DMS153 treated with DMSO at 0.1 percent for 48 hours (cell line): ENCODE measurements around the gene ERC1.
"Not testable (repeated sequence)": the region's sequence is repeated elsewhere in the genome, so short reads cannot be mapped to it uniquely, and the experiment has no call there.

ENCODE experiments used
- DNase-seq: peaks from one replicate; lab custom pipeline; 2025; ENCODE audit not compliant: unreplicated experiment; lab: John Stamatoyannopoulos, UW

Gene ERC1

GRCh38 chr12:981961-982360 lies 9.1 kb upstream of the ERC1 start:
- no peak for DNase-seq

- DNase-seq: no peak
Measured at GRCh38 chr12:988646-989045, 2.4 kb upstream of the ERC1 start.

- DNase-seq: no peak
Measured at GRCh38 chr12:989051-989450, 2.0 kb upstream of the ERC1 start.

- peak; percentile 52 for DNase-seq
Measured at GRCh38 chr12:989751-990660, 1.0 kb upstream of the ERC1 start.

GRCh38 chr12:991350-992333 lies 619 bp downstream of the ERC1 start:
- DNase-seq: no peak

GRCh38 chr12:992647-993046 lies 1.6 kb downstream of the ERC1 start:
- DNase-seq: no peak

- no peak for DNase-seq
Measured at GRCh38 chr12:996881-997280, 5.9 kb downstream of the ERC1 start.

- no peak for DNase-seq
Measured at GRCh38 chr12:997505-997904, 6.5 kb downstream of the ERC1 start.

- no peak for DNase-seq
Measured at GRCh38 chr12:998020-998874, 7.2 kb downstream of the ERC1 start.

- DNase-seq: not testable (repeated sequence)
Measured at GRCh38 chr12:999736-1000135, 8.7 kb downstream of the ERC1 start.

GRCh38 chr12:1001507-1001906 lies 10.5 kb downstream of the ERC1 start:
- no peak for DNase-seq

- no peak for DNase-seq
Measured at GRCh38 chr12:1003600-1004271, 12.7 kb downstream of the ERC1 start.

- no peak for DNase-seq
Measured at GRCh38 chr12:1006255-1006654, 15.2 kb downstream of the ERC1 start.

- DNase-seq: no peak
Measured at GRCh38 chr12:1007276-1007675, 16.3 kb downstream of the ERC1 start.

GRCh38 chr12:1007994-1008393 lies 17.0 kb downstream of the ERC1 start:
- DNase-seq: no peak

- DNase-seq: no peak
Measured at GRCh38 chr12:1011091-1011490, 20.1 kb downstream of the ERC1 start.

GRCh38 chr12:1013618-1014489 lies 22.8 kb downstream of the ERC1 start:
- DNase-seq: no peak

- no peak for DNase-seq
Measured at GRCh38 chr12:1019283-1019682, 28.3 kb downstream of the ERC1 start.

- DNase-seq: no peak
Measured at GRCh38 chr12:1020389-1020788, 29.4 kb downstream of the ERC1 start.
